Uterus (tissue), 4 donors: ENCODE data around the gene ACSS1. TPM values are rescaled to one million over a fixed set of nuclear protein-coding genes. Genes with fewer than 3 reads are reported as not detected.

Experiments used
- DNase-seq, 2 donors: peaks; one replicate each; pipeline ENCODE4 v3.0.0-alpha.2; 2019 to 2020
- H3K27ac ChIP-seq, 2 donors: fragments of 200-600 bp; sonication (generic); 1 replicate in 1 of 2; 2 replicates in 1 of 2; pipeline ENCODE4 v1.5.1; 2016 to 2018
- H3K27me3 ChIP-seq, 2 donors: fragments of 200-600 bp; sonication (generic); one replicate each; pipeline ENCODE4 v1.5.1; 2018 to 2019; ENCODE audit warnings: control low read depth in 1 of 2
- H3K36me3 ChIP-seq, 2 donors: fragments of 200-600 bp; sonication (generic); one replicate each; pipeline ENCODE4 v1.5.1; 2019; ENCODE audit warnings: control low read depth in 1 of 2
- H3K4me1 ChIP-seq, 2 donors: fragments of 200-600 bp; sonication (generic); one replicate each; pipeline ENCODE4 v1.5.1; 2018 to 2019; ENCODE audit warnings: control low read depth in 1 of 2
- H3K4me3 ChIP-seq, 2 donors: fragments of 200-600 bp; sonication (generic); 1 replicate in 1 of 2; 2 replicates in 1 of 2; pipeline ENCODE4 v1.5.1; 2018 to 2019; ENCODE audit warnings: mild to moderate bottlenecking in 1 of 2
- H3K9me3 ChIP-seq, 2 donors: fragments of 200-600 bp; sonication (generic); one replicate each; pipeline ENCODE4 v1.5.1; 2019; ENCODE audit warnings: control low read depth in 1 of 2
- POLR2A ChIP-seq, 2 donors: fragments of 450-650 bp; IDR thresholded peaks; one replicate each; pipeline ENCODE4 v1.6.1; 2016; ENCODE audit warnings: antibody characterized with exemption in 2 of 2, mild to moderate bottlenecking in 1 of 2, moderate library complexity in 1 of 2
- intact Hi-C: fragments of 100-400 bp; cut with DNase I; formaldehyde crosslinking; loops from one replicate; pipeline ENCODE4 v1.15.1; 2023; ENCODE audit warnings: low total_unique reads
- total RNA-seq, 4 donors: library from RNA; depleted of rRNA in 3 of 4; stranded (reverse); fragments of >200 nt in 3 of 4; gene quantifications; one replicate each; pipeline versions ENCODE4 v1.1.0 to v1.2.4, GENCODE V29; 2014 to 2023
- TF ChIP-seq, protein P1 (sequence below), 4 experiments: fragments of 200-600 bp in 2 of 4; fragments of 450-650 bp in 2 of 4; sonication (generic) in 2 of 4; IDR thresholded peaks; one replicate each; pipeline ENCODE4 v1.5.1; 2016 to 2019; ENCODE audit warnings: antibody characterized with exemption in 4 of 4, mild to moderate bottlenecking in 2 of 4, moderate library complexity in 1 of 4
- donor health status: DM: yes; HTN: yes; CAD: no.

The ACSS1 gene
- total RNA-seq, 4 donors from 2014 or later, result 11.8 to 35.1 (median 23.1) TPM

DNA sequence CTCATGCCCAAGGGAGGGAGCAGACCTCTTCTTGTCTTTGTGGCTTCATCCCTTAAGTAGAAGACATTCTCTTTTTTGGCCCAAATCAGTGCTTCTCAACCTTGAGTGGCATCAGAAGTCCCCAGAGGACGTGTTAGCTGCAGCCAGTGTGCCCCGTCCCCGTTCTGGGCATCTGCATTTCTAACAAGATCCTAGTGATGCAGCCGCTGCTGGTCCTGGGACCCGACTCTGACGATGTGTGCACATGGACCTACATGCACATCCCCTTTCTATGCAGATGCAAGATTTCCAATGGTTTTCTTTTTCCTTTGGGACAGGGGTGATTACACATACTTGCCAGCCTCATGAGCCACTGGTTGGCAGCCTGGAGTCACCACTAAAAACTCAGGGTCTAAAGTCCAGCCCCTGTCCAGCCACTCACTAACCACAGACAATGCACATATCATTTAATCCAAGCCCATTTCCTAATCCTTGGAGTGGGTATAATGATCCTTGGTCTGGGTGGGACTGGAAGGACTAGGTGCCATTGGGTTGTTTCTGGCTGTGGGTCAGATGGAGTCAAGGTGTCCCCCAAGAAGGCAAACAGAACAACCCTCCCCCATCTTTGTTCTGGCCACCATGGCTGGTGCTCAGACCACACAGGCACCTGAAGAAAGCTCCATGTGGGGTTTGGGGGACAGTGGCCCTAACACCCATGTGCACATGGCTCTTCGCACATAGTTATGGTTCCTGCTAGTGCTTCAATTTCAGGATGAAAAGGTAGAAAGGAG, 6.4 kb downstream of the ACSS1 start:
- intact Hi-C loops, result no loop called here
- Histone ChIP-seq H3K27ac (peak overlapping the region; percentile 90 to 94), H3K9me3 (no peaks in the 10 kb centered on the region), H3K4me1 (peaks cover 28 to 37% of the 10 kb centered on the region in 2 donors), H3K4me3 (no peak overlapping the region), H3K36me3 (no peaks in the 10 kb centered on the region), H3K27me3 (no peaks in the 10 kb centered on the region)
- TF ChIP-seq POLR2A (IDR thresholded peaks at IDR 0.05), result no peak
- TF ChIP-seq, protein P1, sequence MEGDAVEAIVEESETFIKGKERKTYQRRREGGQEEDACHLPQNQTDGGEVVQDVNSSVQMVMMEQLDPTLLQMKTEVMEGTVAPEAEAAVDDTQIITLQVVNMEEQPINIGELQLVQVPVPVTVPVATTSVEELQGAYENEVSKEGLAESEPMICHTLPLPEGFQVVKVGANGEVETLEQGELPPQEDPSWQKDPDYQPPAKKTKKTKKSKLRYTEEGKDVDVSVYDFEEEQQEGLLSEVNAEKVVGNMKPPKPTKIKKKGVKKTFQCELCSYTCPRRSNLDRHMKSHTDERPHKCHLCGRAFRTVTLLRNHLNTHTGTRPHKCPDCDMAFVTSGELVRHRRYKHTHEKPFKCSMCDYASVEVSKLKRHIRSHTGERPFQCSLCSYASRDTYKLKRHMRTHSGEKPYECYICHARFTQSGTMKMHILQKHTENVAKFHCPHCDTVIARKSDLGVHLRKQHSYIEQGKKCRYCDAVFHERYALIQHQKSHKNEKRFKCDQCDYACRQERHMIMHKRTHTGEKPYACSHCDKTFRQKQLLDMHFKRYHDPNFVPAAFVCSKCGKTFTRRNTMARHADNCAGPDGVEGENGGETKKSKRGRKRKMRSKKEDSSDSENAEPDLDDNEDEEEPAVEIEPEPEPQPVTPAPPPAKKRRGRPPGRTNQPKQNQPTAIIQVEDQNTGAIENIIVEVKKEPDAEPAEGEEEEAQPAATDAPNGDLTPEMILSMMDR (IDR thresholded peaks at IDR 0.05), result no peak
- DNase-seq, result peak in 1 of 2 donors; percentile 12

DNA sequence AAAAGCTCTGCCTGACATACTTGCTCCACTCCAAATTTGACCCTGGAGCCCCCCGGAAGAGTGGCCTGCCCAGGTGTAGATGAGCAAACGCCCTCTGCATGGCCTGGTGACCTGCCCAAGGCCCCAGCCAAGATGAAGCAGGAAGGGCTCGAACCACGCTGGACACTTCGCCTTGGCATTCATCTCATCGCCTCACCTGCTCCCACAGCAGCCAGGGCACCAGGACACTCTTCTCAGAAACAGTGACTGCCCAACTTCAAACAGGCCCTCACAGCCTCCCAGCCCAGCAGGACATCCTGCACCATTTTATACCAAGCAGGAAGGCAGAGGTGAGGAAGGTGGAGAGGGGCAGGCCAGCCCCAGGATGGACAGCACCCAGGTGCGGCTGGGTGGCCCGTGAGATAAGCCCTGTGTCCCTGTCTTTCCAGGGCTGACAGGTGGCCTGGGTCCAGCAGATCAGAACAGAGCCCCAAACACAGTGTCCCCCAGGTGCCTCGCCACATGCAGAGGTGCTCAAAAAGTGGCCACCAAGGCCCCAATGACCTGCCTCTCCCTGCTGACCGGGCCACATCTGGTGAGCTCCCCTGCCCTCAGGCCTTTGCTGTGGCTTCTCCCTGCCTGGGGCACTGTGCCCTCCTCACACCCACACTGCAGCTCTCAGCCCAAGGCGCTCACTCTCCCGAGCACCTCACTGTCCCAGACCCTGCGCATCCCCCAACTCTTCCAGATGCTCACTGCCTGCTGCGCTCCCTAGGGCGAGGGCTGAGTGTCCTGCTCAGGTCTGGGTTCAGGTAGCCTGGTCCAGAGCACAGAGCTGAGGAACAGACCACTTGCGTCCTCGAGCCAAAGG, 7.2 kb downstream of the ACSS1 start:
- no peak overlapping the region for H3K27ac ChIP-seq
- H3K27me3 ChIP-seq, result no peaks in the 10 kb centered on the region
- no peak for TF ChIP-seq POLR2A (IDR thresholded peaks at IDR 0.05)
- TF ChIP-seq, protein P1 (IDR thresholded peaks at IDR 0.05), result no peak
- DNase-seq, result peak in 1 of 2 donors; percentile 13
- H3K4me3 ChIP-seq, result no peak overlapping the region
- intact Hi-C loops, result no loop called here
- peaks cover 23 to 33% of the 10 kb centered on the region in 2 donors for H3K4me1 ChIP-seq
- H3K9me3 ChIP-seq, result no peaks in the 10 kb centered on the region
- no peaks in the 10 kb centered on the region for H3K36me3 ChIP-seq

DNA sequence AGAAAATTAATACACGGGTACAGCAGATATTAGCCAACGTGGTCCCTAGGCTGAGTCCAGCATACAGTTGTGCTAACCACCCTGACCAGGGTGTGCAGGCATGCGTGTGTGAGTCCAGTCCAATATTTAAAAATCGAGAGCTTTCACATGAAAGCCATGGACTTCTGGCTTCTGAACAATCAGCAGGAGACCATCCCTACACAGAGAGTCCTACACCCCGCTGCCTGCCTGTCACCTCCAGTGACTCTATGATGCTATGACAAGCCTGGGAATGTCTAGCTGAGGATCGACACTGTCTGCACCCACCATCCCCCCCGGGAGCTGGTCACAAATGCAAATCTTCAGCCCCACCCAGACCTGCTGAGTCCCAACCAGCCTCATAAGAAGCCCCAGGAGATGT, 7.9 kb downstream of the ACSS1 start:
- Histone ChIP-seq H3K4me1 (peaks cover 17 to 27% of the 10 kb centered on the region in 2 donors), H3K27ac (no peak overlapping the region), H3K4me3 (no peak overlapping the region), H3K9me3 (no peaks in the 10 kb centered on the region), H3K36me3 (no peaks in the 10 kb centered on the region), H3K27me3 (no peaks in the 10 kb centered on the region)
- intact Hi-C loops, result no loop called here
- TF ChIP-seq, protein P1 (IDR thresholded peaks at IDR 0.05), result no peak
- TF ChIP-seq POLR2A (IDR thresholded peaks at IDR 0.05), result no peak
- peak in 1 of 2 donors; percentile 11 for DNase-seq

DNA sequence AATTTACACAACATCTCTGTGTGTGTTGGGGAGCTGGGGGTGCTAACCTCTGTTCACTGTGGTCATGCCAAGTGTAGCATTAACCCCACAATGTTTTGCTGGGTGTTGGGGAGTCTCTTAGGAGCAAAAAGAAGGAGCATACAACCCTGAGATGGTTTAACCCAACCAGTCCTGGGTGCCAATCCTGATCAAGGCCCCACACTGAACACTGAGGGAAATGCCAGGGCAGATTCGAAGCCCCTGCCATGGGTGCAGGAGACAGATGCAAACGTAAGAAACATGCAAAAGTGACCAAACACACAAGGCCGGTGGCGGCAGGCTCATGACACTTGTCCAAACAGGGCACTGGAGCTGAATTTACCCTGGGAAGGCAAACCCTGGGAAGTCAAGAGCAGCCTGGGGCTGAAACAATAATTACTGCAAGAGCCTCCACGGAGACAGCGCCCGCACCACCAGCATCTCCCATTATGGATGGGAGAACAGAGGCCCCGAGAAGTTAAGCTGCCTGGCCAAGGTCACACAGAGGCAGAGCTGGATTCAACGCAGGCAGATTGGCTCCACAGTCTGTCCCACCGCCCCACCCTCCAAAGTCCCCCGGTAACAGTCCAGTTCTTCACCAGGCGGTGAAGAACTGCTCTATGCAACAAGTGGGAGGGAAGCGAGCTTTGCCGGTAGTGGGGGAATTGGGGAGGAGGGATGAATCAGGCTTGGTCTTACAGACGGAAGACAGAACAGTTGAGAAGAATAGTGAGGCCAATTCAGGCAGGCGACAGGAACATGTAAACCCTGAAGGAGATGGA, 8.5 kb downstream of the ACSS1 start:
- H3K27me3 ChIP-seq, result no peaks in the 10 kb centered on the region
- TF ChIP-seq, protein P1 (IDR thresholded peaks at IDR 0.05), result no peak
- TF ChIP-seq POLR2A (IDR thresholded peaks at IDR 0.05), result no peak
- H3K4me1 ChIP-seq, result peaks cover 12 to 21% of the 10 kb centered on the region in 2 donors
- no peaks in the 10 kb centered on the region for H3K9me3 ChIP-seq
- DNase-seq, result peak; percentile 11 to 18
- H3K36me3 ChIP-seq, result no peaks in the 10 kb centered on the region
- intact Hi-C loops, result no loop called here
- no peak overlapping the region for H3K4me3 ChIP-seq
- H3K27ac ChIP-seq, result no peak overlapping the region
